Neuron (in vitro differentiated cells): ENCODE measurements around the gene DNHD1.

Source experiments
- H2AFZ ChIP-seq: one replicate; pipeline ENCODE4 v1.6.1; 2013; ENCODE audit warnings: low read depth, mild to moderate bottlenecking, inconsistent platforms, low read length, moderate library complexity
- H3K27me3 ChIP-seq: one replicate; pipeline ENCODE4 v1.6.1; 2013; ENCODE audit warnings: low read length; ENCODE audit not compliant: insufficient read depth
- H3K36me3 ChIP-seq: one replicate; pipeline ENCODE4 v1.6.1; 2013; ENCODE audit warnings: low read length; ENCODE audit not compliant: insufficient read depth
- H3K4me1 ChIP-seq: one replicate; pipeline ENCODE4 v1.6.1; 2013; ENCODE audit warnings: low read length; ENCODE audit not compliant: insufficient read depth
- H3K4me3 ChIP-seq: 2 replicates; pipeline ENCODE4 v1.5.1; 2013; ENCODE audit warnings: mild to moderate bottlenecking, low read length, moderate library complexity
- H3K9me3 ChIP-seq: one replicate; pipeline ENCODE4 v1.6.1; 2013; ENCODE audit warnings: low read length

Gene DNHD1

GRCh38 chr11:6565325-6565724 is 68.2 kb downstream of the DNHD1 start:
- no peaks in the 10 kb centered on the region for H3K4me1 ChIP-seq
- no peak overlapping the region for H3K4me3 ChIP-seq
- H2AFZ ChIP-seq, result no peak overlapping the region
- no peaks in the 10 kb centered on the region for H3K27me3 ChIP-seq
- H3K9me3 ChIP-seq, result no peaks in the 10 kb centered on the region
- H3K36me3 ChIP-seq, result peaks cover 5% of the 10 kb centered on the region

GRCh38 chr11:6565988-6566703 is 69.1 kb downstream of the DNHD1 start:
- no peak overlapping the region for H2AFZ ChIP-seq

GRCh38 chr11:6566704-6567370 is 69.8 kb downstream of the DNHD1 start:
- no peaks in the 10 kb centered on the region for H3K27me3 ChIP-seq
- no peak overlapping the region for H2AFZ ChIP-seq
- no peaks in the 10 kb centered on the region for H3K4me1 ChIP-seq
- H3K4me3 ChIP-seq, result no peak overlapping the region
- peaks cover 5% of the 10 kb centered on the region for H3K36me3 ChIP-seq
- H3K9me3 ChIP-seq, result peaks cover 9% of the 10 kb centered on the region

More at GRCh38 chr11:6565988-6566703, 69.1 kb downstream of the DNHD1 start:
- Histone ChIP-seq H3K4me3 (no peak overlapping the region), H3K4me1 (no peaks in the 10 kb centered on the region), H3K27me3 (no peaks in the 10 kb centered on the region), H3K9me3 (peaks cover 3% of the 10 kb centered on the region), H3K36me3 (peaks cover 5% of the 10 kb centered on the region)

GRCh38 chr11:6567371-6567745 is 70.3 kb downstream of the DNHD1 start:
- Histone ChIP-seq H3K36me3 (peaks cover 5% of the 10 kb centered on the region), H3K4me3 (no peak overlapping the region), H2AFZ (no peak overlapping the region), H3K4me1 (no peaks in the 10 kb centered on the region), H3K27me3 (no peaks in the 10 kb centered on the region), H3K9me3 (peaks cover 9% of the 10 kb centered on the region)

- Histone ChIP-seq H2AFZ (no peak overlapping the region), H3K27me3 (no peaks in the 10 kb centered on the region), H3K9me3 (peaks cover 9% of the 10 kb centered on the region), H3K4me3 (no peak overlapping the region), H3K36me3 (peaks cover 5% of the 10 kb centered on the region), H3K4me1 (no peaks in the 10 kb centered on the region)
These were observed 71.3 kb downstream of the DNHD1 start for GRCh38 chr11:6568191-6568918.

- Histone ChIP-seq H3K4me1 (no peaks in the 10 kb centered on the region), H3K4me3 (no peak overlapping the region)
These were observed 72.6 kb downstream of the DNHD1 start for GRCh38 chr11:6569706-6570105.

GRCh38 chr11:6570691-6571427 is 73.8 kb downstream of the DNHD1 start:
- Histone ChIP-seq H2AFZ (no peak overlapping the region), H3K9me3 (peaks cover 9% of the 10 kb centered on the region), H3K4me3 (no peak overlapping the region), H3K27me3 (no peaks in the 10 kb centered on the region), H3K4me1 (no peaks in the 10 kb centered on the region), H3K36me3 (no peaks in the 10 kb centered on the region)

More at GRCh38 chr11:6569706-6570105, 72.6 kb downstream of the DNHD1 start:
- Histone ChIP-seq H3K36me3 (no peaks in the 10 kb centered on the region), H3K27me3 (no peaks in the 10 kb centered on the region), H3K9me3 (peaks cover 9% of the 10 kb centered on the region), H2AFZ (no peak overlapping the region)

GRCh38 chr11:6571434-6572008 is 74.4 kb downstream of the DNHD1 start:
- Histone ChIP-seq H2AFZ (no peak overlapping the region), H3K9me3 (peaks cover 9% of the 10 kb centered on the region), H3K4me1 (no peaks in the 10 kb centered on the region), H3K27me3 (no peaks in the 10 kb centered on the region), H3K36me3 (no peaks in the 10 kb centered on the region), H3K4me3 (no peak overlapping the region)

- peaks cover 9% of the 10 kb centered on the region for H3K9me3 ChIP-seq
- H3K27me3 ChIP-seq, result no peaks in the 10 kb centered on the region
- H3K4me3 ChIP-seq, result no peak overlapping the region
- no peaks in the 10 kb centered on the region for H3K36me3 ChIP-seq
- no peaks in the 10 kb centered on the region for H3K4me1 ChIP-seq
- H2AFZ ChIP-seq, result no peak overlapping the region
These were observed 75.1 kb downstream of the DNHD1 start for GRCh38 chr11:6572215-6572614.

- H3K36me3 ChIP-seq, result no peaks in the 10 kb centered on the region
- H2AFZ ChIP-seq, result no peak overlapping the region
- no peak overlapping the region for H3K4me3 ChIP-seq
- H3K9me3 ChIP-seq, result peaks cover 9% of the 10 kb centered on the region
- no peaks in the 10 kb centered on the region for H3K27me3 ChIP-seq
- no peaks in the 10 kb centered on the region for H3K4me1 ChIP-seq
These were observed 78.0 kb downstream of the DNHD1 start for GRCh38 chr11:6574816-6575715.

GRCh38 chr11:6576471-6577373 is 79.6 kb downstream of the DNHD1 start:
- Histone ChIP-seq H2AFZ (no peak overlapping the region), H3K4me1 (no peaks in the 10 kb centered on the region), H3K36me3 (no peaks in the 10 kb centered on the region), H3K4me3 (no peak overlapping the region), H3K27me3 (no peaks in the 10 kb centered on the region), H3K9me3 (peaks cover 5% of the 10 kb centered on the region)
